Gastroesophageal sphincter (tissue), 3 donors: Measurements from ENCODE around the gene TRDN.

Experiments used
- EP300 ChIP-seq: sonication (generic); formaldehyde crosslinking; IDR thresholded peaks from one replicate; pipeline ENCODE4 v1.6.1; 2017; ENCODE audit warnings: antibody characterized with exemption, mild to moderate bottlenecking
- POLR2A ChIP-seq, 2 donors: fragments of 450-650 bp; IDR thresholded peaks; one replicate each; pipeline ENCODE4 v1.6.1; 2017; ENCODE audit warnings: antibody characterized with exemption in 2 of 2, mild to moderate bottlenecking in 2 of 2, moderate library complexity in 1 of 2
- POLR2AphosphoS5 ChIP-seq: sonication (generic); formaldehyde crosslinking; IDR thresholded peaks from one replicate; pipeline ENCODE4 v1.6.1; 2017; ENCODE audit warnings: antibody characterized with exemption
- TF ChIP-seq, protein P1 (sequence below), 4 experiments: fragments of 200-600 bp in 2 of 4; fragments of 450-650 bp in 2 of 4; sonication (generic) in 1 of 4; IDR thresholded peaks; one replicate each; pipeline ENCODE4 v1.5.1; 2017 to 2019; ENCODE audit warnings: antibody characterized with exemption in 4 of 4, mild to moderate bottlenecking in 2 of 4, moderate library complexity in 2 of 4

GRCh38 chr6:123598011-123598410 lies 38.7 kb downstream of the TRDN start:
- TF ChIP-seq POLR2AphosphoS5 (no peak), EP300 (no peak), POLR2A (IDR thresholded peaks at IDR 0.05) (no peak)
- TF ChIP-seq, protein P1, sequence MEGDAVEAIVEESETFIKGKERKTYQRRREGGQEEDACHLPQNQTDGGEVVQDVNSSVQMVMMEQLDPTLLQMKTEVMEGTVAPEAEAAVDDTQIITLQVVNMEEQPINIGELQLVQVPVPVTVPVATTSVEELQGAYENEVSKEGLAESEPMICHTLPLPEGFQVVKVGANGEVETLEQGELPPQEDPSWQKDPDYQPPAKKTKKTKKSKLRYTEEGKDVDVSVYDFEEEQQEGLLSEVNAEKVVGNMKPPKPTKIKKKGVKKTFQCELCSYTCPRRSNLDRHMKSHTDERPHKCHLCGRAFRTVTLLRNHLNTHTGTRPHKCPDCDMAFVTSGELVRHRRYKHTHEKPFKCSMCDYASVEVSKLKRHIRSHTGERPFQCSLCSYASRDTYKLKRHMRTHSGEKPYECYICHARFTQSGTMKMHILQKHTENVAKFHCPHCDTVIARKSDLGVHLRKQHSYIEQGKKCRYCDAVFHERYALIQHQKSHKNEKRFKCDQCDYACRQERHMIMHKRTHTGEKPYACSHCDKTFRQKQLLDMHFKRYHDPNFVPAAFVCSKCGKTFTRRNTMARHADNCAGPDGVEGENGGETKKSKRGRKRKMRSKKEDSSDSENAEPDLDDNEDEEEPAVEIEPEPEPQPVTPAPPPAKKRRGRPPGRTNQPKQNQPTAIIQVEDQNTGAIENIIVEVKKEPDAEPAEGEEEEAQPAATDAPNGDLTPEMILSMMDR (IDR thresholded peaks at IDR 0.05): no peak
